ENCODE data around the gene PABPN1.

GRCh38 chr14:23366426-23366921, 45.2 kb downstream of the PABPN1 start:
- TF ChIP-seq POLR2AphosphoS5 (IDR thresholded peaks at IDR 0.05) (no peak), CTCF (IDR thresholded peaks at IDR 0.05; ENCODE audit: poor library complexity, severe bottlenecking) (no peak), TAF1 (IDR thresholded peaks at IDR 0.05; ENCODE audit: low read depth) (no peak), EZH2 (IDR thresholded peaks at IDR 0.05; ENCODE audit: borderline replicate concordance, insufficient read depth, low read length, poor library complexity, severe bottlenecking) (no peak), REST (IDR thresholded peaks at IDR 0.05; ENCODE audit: borderline replicate concordance) (no peak), EP300 (conservative IDR thresholded peaks at IDR 0.05; ENCODE audit: poor library complexity, severe bottlenecking) (no peak)

All from neural cell (in vitro differentiated cells).